Diencephalon (tissue), 1 donor: ENCODE measurements around the gene PHRF1. TPM values are rescaled to one million over a fixed set of nuclear protein-coding genes. Genes with fewer than 3 reads are reported as not detected.

Source experiments
- small RNA-seq: library from RNA; depleted of rRNA; stranded (forward); fragments of <200 nt; gene quantifications from one replicate; pipeline ENCODE3, GENCODE V24; 2014
- total RNA-seq: library from RNA; depleted of rRNA; stranded (reverse); fragments of >200 nt; gene quantifications from one replicate; pipeline ENCODE4 v1.2.3, GENCODE V29; 2014

Gene PHRF1, protein sequence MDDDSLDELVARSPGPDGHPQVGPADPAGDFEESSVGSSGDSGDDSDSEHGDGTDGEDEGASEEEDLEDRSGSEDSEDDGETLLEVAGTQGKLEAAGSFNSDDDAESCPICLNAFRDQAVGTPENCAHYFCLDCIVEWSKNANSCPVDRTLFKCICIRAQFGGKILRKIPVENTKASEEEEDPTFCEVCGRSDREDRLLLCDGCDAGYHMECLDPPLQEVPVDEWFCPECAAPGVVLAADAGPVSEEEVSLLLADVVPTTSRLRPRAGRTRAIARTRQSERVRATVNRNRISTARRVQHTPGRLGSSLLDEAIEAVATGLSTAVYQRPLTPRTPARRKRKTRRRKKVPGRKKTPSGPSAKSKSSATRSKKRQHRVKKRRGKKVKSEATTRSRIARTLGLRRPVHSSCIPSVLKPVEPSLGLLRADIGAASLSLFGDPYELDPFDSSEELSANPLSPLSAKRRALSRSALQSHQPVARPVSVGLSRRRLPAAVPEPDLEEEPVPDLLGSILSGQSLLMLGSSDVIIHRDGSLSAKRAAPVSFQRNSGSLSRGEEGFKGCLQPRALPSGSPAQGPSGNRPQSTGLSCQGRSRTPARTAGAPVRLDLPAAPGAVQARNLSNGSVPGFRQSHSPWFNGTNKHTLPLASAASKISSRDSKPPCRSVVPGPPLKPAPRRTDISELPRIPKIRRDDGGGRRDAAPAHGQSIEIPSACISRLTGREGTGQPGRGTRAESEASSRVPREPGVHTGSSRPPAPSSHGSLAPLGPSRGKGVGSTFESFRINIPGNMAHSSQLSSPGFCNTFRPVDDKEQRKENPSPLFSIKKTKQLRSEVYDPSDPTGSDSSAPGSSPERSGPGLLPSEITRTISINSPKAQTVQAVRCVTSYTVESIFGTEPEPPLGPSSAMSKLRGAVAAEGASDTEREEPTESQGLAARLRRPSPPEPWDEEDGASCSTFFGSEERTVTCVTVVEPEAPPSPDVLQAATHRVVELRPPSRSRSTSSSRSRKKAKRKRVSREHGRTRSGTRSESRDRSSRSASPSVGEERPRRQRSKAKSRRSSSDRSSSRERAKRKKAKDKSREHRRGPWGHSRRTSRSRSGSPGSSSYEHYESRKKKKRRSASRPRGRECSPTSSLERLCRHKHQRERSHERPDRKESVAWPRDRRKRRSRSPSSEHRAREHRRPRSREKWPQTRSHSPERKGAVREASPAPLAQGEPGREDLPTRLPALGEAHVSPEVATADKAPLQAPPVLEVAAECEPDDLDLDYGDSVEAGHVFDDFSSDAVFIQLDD (N-terminal part only)
- 24.0 TPM for total RNA-seq

DNA sequence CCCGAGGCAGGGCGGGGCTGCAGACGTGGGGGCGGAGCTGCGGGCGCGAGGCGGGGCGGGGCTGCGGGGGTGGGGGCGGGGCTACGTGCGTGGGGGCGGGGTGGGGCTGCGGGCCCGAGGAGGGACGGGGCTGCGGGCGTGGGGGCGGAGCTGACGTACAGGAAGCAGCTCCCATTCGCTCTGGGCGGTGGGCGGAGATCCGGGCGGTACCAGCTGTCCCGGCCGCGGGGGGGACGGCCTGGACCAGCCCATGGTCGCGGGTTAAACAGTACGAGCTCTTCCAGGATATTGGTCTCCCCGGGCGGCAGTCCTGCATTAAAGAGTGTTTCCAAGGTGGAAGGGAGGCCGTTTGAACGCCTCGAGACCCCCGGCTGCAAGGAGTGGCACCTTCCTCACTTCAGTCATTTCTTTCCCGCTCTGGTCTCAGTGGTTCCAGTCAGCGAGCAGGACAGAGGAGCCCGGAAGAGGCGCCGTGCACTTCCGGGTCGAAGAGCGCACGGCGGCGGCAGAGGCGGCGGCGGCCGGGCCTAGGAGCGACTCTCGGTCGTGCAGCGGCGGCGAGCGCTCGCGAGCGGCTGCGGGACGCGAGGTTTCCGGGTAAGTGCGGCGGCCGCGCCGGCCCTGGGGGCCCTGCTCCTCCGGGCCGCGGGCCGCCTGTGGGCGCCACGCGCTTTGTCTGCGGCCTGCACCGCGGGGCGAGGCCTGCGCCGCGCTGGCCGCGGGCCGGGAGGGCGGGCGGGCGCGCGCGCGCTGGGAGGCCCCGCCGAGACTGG is at the start of gene PHRF1:
Gene PHRF1, plus strand, starts transcription at position 475 of the 773 bp plus-strand sequence. CDS start 5,043 bp downstream, outside the sequence.

DNA sequence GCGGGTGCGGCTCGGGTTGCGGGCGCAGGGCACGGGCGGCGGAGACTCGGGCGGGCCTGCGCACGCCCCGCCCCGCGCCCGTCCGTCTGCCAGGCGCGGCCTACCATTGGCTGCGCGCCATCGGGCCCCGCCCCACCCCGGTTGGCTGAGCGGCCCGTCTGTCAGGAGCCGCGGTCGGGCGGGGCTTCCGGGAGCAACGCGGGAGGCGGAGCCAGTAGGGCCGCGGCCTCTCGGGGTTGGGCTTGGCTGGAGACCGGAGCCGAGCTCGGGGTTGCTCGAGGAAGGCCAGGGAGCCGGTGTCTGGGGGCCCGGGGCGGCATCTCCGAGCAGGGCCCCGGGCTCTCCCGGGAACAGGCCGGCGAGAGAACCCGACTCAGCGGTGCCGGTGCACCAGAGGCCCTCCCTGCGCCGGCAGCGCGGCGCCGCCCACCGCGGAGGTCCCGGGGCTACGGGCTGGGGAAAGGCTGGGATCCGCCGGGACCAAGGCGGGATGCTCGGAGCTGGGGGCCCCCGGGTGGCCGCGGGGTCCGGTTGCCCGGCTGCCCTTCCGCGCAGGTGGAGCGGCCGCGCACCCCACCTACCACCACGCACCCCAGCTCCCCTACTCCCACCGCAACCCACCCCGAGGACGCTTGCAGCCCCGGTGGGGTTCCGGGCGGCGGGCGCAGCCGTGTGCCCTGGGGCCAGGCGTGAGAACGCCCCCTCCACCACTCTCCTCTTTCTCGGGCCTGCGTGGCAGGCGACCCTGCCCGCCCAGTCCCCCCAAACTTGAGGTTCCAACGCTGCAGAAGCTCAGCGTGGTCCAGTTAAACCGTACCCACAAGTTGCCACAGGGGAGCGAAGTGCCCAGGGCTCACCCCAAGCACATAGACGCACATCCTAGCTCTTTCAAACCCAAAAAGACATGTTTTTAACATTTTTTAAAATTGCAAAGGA is 40.5 kb upstream of the PHRF1 start, which contains the start of gene HRAS:
Gene HRAS, minus strand, starts transcription at position 58 of the 936 bp plus-strand sequence.

DNA sequence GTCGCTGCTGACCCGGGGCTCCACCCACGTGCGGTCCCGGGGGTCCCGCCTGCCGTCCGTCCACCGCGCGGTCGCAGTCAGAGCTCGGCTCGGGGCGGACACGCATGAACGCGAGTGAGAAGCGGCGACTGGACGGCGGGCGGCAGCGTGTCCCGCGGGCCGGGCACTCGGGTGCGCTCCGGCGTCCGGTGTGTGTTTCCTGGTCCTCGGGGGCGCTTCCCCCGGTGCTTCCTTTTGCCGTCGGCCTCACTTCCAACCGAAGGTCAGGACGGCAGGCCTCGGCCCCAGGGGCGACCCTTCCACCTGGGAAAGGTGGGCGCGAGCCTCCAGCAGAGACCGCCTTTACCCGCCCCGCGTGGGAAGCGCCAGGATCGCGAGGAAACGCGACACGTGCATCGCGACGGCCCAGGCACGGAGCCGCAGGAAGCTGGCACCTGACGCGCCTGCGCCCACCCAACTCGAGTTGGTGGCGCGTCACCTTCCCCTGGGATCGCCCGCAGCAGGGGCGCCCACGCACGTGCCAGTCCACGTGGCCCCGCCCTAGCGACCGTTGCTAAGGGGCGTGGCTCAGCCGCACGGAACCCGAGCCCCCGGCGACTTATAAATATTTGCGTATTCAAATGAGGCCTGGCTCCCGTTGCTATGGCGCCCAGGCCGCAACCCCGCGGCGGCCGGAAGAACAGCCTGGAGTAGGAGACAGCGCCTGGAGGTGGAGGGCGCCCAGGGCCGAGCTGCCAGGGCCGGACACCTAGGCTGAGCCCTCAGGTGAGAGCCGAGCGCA is 39.2 kb upstream of the PHRF1 start, which contains the start of gene LRRC56:
Gene LRRC56, plus strand, starts transcription at position 687 of the 781 bp plus-strand sequence. CDS start 3,158 bp downstream, outside the sequence.

DNA sequence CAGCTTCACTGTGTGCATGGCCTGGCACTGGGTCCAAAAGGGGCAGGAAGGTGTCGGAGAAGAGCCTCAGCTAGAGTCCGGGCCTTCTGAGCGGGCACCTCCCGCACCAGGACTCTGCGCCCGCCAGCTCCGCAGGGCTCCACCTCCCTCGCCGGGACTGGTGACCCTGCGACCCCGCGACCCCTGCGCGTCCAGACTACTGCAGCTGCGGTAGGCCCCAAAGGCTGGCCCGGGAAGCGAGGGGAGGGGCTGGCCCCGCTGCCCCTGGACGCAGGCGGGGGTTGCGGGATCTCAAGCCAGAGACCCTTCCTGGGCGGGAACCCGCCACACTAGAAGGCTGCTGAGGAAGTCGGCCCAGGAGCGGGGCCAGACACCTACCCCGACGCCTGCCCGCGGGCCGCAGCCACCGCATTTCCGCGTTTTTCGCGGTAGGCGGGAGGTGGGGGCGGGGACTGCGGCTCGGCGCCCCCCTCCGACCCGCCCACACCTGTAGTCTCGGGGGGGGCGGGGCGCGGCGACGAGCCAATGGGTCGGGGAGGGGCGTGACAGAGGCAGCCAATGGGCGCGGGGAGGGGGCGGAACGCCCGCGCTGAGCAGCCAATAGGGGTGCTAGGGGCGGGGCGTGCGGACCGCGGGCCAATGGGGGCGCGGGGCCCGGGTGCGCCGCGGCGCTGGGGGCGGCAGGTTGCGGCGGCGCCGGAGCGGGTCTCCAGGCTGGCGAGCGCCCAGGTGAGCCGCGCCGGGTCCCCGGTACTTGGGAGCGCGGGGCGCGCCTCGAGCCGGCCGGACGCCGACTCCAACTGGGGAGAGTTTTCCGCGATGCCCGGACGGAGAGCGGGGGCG is 15.7 kb upstream of the PHRF1 start, which contains the start of the genes LMNTD2 and RASSF7:
Gene LMNTD2, minus strand, starts transcription at position 434 of the 843 bp plus-strand sequence. Its CDS starts 22 bp downstream, at position 412.
Gene RASSF7, plus strand, starts transcription at position 666 of the 843 bp plus-strand sequence. CDS start 799 bp downstream, outside the sequence.

DNA sequence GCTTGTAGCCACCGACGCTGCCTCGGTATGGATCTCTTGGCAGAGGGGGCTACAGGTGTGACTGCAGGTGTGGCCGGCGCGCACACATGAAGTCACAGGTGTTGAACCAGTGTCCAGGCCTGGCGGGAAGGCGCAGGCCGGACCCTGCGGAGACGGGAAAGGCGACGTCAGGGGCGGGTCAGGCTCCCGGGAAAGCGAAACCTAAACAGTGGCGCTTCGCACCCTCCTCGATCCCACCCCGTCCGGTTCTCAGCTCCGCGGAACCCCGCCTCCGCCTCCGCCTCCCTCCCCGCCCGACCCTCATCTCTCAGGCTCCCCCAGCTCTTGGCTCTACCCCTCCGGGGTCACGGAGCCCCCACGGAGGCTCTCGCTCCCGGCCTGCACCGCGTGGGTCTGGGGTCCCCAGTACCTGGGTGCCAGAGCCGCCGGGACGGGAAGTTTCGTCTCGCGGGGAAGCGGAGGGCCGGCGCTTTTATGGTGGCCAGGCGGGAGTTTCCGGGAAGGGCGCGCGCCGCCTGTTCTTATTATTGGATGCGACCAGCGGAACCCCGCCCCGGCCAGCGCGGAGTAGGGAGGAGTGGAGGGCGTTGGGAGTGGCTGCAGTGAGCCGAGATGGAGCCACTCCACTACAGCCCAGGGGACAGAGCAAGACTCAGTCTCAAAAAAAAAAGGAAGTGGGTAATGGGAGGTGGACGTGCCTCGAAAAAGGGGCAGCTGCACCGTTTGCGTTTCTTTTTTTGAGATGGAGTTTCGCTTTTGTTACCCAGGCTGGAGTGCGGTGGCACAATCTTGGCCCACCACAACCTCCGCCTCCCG is 39.4 kb downstream of the PHRF1 start, which contains the start of gene IRF7:
Gene IRF7, minus strand, starts transcription at position 447 of the 816 bp plus-strand sequence. CDS start 586 bp downstream, outside the sequence.

DNA sequence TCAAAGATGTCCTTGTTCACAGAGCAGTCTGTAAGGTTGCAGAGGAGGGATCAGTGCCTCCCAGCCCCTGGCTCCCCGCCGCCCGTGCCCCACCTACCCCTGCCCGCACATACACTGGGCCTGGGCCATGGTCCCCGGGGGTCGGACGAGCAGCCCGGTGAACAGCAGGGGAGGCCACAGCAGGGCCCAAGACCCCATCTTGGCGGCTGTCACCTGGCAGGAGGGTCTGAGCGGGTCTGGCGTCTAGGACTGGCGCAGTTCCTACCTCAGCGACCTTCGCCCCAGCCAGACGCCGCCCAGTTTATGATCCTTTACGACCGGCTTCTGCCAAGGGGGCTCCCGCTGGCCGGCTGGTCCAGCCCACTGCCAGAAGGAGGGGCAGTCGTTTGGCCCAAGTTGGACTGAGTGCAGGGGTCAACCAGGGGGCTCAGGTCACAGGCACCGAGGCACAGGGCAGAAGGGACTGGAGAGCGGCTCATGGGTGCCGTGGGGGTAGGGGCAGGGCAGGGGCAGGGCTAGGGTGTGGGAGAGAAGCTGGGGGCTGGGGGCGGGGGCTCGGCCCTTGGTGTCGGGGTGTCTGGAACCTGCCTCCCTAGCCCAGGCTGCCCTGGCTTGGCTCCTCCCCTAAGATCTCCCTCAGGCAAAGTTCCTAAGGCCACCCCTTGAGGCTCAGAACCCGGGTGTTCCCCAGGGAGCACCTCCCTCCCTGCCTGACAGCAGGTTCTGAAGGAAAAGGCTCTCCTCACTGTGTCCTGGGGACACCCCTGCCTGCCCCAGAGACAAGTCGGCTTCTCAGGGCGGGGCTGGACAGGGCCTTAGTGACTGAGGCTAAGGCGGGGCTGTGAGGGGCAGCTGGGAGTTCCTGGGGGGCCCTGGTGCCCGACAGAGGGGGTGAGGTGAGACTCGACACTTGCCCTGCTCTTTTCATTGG is 48.7 kb downstream of the PHRF1 start, which contains the start of gene CDHR5:
Gene CDHR5, minus strand, starts transcription at position 251 of the 931 bp plus-strand sequence. Its CDS starts 53 bp downstream, at position 198.

DNA sequence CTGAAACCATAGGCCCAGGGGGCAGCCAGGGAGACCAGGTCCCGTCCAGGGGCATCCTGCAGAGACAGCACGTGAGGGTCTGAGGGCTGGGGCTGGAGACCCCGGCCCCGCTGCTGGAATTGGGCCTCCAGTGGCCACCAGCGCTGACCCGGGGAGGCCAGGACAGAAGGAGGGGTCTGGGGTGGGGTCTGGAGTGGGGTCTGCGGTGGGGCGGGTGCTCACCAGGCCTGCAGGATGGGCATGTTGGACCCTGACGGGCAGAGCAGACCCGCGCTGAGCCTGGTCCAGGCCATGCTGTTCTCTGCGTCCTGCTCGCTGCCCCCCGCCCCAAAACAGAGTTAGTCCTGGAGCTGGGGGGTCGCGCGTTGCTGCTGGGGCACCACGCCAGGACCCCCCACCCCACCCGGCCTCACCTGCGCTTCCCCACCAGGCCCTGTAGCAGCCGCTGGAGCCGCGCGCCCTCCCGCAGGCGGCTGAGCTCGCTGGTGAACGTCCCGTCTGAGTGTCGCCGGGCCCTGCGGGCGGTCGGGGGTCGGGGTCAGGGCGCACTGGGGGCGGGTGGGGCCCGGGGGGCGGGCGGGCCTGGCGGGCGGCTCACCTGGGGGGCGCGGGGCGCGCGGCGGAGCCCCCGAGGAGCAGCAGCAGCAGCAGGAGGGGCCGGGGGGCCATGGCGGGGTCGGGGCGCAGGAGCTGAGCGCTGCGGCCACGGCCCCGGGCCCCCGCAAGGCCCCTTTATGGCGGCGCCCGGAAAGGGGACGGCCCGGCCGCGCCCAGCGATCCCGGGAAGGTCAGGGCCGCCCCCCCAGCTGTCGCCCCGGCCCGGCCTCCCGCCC is 50.4 kb downstream of the PHRF1 start, which contains the start of gene SCT:
Gene SCT, minus strand, starts transcription at position 707 of the 833 bp plus-strand sequence. Its CDS starts 38 bp downstream, at position 669.

DNA sequence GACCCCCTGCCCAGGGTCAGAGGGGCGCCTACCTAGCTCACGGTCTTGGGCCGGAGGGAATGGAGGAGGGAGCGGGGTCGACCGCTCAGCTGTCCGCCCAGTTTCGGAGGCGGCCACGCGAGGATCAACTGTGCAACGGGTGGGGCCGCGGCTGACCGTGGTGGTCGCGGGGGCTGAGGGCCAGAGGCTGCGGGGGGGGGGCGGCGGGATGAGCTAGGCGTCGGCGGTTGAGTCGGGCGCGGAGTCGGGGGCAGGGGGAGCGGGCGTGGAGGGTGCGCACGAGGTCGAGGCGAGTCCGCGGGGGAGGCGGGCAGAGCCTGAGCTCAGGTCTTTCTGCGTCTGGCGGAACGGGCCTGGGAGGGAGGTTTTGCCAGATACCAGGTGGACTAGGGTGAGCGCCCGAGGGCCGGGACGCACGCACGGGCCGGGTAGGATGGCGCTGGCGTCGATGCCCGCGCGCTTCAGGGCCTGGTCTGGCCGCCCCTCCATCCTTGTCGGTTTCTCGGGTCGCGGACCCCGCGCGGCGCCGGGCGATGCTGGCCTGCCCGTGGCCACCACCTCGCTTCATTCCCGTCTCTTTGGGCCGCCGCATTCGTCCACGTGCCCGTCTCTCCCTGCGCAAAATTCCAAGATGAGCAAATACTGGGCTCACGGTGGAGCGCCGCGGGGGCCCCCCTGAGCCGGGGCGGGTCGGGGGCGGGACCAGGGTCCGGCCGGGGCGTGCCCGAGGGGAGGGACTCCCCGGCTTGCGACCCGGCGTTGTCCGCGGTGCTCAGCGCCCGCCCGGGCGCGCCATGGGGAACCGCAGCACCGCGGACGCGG is 60.5 kb downstream of the PHRF1 start, which contains the start of gene DRD4:
Gene DRD4, plus strand, starts transcription at position 759 of the 822 bp plus-strand sequence. Its CDS starts 36 bp downstream, at position 795.

Small RNAs within 50 kb of the gene (small RNA-seq; reads per million reads assigned to genes)
- gene MIR210 = 3.1 reads per million, percentile 90 among the genes with 10 or more reads in this experiment

Other genes starting within 250 kb of the PHRF1 start
- gene B4GALNT4, start 207.0 kb upstream of the PHRF1 start, total RNA-seq = 75.7 TPM
- 0.69 TPM for gene PKP3, start 182.3 kb upstream of the PHRF1 start, total RNA-seq
- 7.6 TPM for gene SIGIRR, start 161.5 kb upstream of the PHRF1 start, total RNA-seq
- not detected for gene ANO9, start 134.5 kb upstream of the PHRF1 start, total RNA-seq
- gene PTDSS2, start 126.2 kb upstream of the PHRF1 start, total RNA-seq = 28.1 TPM
- 45.7 TPM for gene RNH1, start 69.2 kb upstream of the PHRF1 start, total RNA-seq
- gene HRAS, start 40.9 kb upstream of the PHRF1 start, total RNA-seq = 71.5 TPM
- 3.5 TPM for gene LRRC56, start 38.9 kb upstream of the PHRF1 start, total RNA-seq
- 0.23 TPM for gene LMNTD2, start 15.7 kb upstream of the PHRF1 start, total RNA-seq
- gene RASSF7, start 15.5 kb upstream of the PHRF1 start, total RNA-seq = 12.2 TPM
- 3.9 TPM for gene IRF7, start 39.5 kb downstream of the PHRF1 start, total RNA-seq
- gene CDHR5, start 48.5 kb downstream of the PHRF1 start, total RNA-seq = 0.23 TPM
- not detected for gene SCT, start 50.7 kb downstream of the PHRF1 start, total RNA-seq
- gene DRD4, start 60.8 kb downstream of the PHRF1 start, total RNA-seq = not detected
- 76.6 TPM for gene DEAF1, start 118.8 kb downstream of the PHRF1 start, total RNA-seq
- gene TMEM80, start 119.3 kb downstream of the PHRF1 start, total RNA-seq = 12.0 TPM
- 4.2 TPM for gene EPS8L2, start 129.8 kb downstream of the PHRF1 start, total RNA-seq
- 76.1 TPM for gene TALDO1, start 171.0 kb downstream of the PHRF1 start, total RNA-seq
- gene GATD1, start 201.0 kb downstream of the PHRF1 start, total RNA-seq = 40.8 TPM
- gene CEND1, start 213.6 kb downstream of the PHRF1 start, total RNA-seq = 19.4 TPM
- gene SLC25A22, start 221.8 kb downstream of the PHRF1 start, total RNA-seq = 24.7 TPM
- gene PIDD1, start 228.8 kb downstream of the PHRF1 start, total RNA-seq = 5.5 TPM
- gene RPLP2, start 233.5 kb downstream of the PHRF1 start, total RNA-seq = 265 TPM
- gene PNPLA2, start 242.4 kb downstream of the PHRF1 start, total RNA-seq = 6.5 TPM